Measurements from ENCODE around the gene MED17.
A peak's percentile ranks its signal among the peaks of the same experiment; 100 is the strongest.
"Not testable (repeated sequence)": the region's sequence is repeated elsewhere in the genome, so short reads cannot be mapped to it uniquely, and the experiment has no call there.

Gene MED17

GRCh38 chr11:93784145-93784934 is at the start of gene MED17:
MED17 (plus strand) TSS chr11:93784282; CDS start chr11:93784514, 232 bp downstream.
- peak; percentile 94 for DNase-seq (ENCODE audit: low spot score)

- no peak for DNase-seq (ENCODE audit: low spot score)
Observed at GRCh38 chr11:93734427-93735222, 49.5 kb upstream of the MED17 start.

GRCh38 chr11:93735627-93736026 is 48.5 kb upstream of the MED17 start:
- no peak for DNase-seq (ENCODE audit: low spot score)

DNA sequence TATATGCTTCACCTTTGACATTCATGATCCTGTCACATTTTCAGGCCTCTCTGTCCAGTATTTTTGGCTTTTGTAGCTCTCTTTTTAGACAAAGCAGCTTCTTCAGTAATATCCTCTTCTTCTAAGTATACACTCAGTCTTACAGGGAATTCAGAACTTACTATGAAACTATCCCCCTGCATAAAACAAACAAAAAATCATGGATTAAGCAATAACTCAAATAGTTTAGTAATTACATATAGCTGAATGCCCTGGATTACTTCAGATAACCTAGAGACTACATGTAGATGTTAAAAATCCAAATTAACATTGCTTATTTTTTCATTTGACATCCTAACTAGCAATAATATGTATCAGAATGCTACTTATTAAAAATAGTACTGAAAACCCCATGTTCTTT is 48.0 kb upstream of the MED17 start:
- DNase-seq (ENCODE audit: low spot score), result no peak

- no peak for DNase-seq (ENCODE audit: low spot score)
Observed at GRCh38 chr11:93737904-93738612, 46.0 kb upstream of the MED17 start.

- no peak for DNase-seq (ENCODE audit: low spot score)
Observed at GRCh38 chr11:93738647-93739081, 45.4 kb upstream of the MED17 start.

DNA sequence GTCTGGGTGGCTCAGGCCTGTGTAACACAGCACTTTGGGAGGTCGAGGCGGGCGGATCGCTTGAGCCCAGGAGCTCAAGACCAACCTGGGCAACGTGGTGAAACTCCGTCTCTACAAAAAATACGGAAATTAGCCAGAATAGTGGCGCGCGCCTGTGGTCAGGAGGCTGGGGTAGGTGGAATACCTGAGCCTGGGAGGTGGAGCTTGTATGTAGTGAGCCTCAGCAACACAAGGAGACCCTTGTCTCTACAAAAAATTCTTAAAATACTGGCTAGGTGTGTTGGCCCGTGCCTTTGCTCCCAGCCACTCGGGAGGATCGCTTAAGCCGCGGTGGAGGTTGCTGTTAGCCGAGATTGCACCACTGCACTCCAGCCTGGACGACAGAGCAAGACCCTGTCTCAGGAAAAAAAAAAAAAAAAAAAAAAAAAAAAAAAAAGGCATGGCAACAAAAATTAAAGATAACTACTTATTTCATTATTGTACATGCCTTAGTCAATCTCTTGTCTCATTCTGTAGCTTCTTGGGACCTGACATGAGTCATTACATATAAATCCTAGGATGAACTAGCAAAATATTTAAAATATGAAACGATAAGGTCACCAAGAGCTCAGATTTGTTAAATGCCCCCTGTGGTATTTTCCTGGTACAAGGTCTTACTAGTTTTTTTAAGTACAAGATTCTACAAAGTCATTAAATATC is 43.9 kb upstream of the MED17 start:
- DNase-seq (ENCODE audit: low spot score), result no peak

GRCh38 chr11:93740730-93741093 is 43.4 kb upstream of the MED17 start:
- DNase-seq (ENCODE audit: low spot score), result peak; percentile 59

DNA sequence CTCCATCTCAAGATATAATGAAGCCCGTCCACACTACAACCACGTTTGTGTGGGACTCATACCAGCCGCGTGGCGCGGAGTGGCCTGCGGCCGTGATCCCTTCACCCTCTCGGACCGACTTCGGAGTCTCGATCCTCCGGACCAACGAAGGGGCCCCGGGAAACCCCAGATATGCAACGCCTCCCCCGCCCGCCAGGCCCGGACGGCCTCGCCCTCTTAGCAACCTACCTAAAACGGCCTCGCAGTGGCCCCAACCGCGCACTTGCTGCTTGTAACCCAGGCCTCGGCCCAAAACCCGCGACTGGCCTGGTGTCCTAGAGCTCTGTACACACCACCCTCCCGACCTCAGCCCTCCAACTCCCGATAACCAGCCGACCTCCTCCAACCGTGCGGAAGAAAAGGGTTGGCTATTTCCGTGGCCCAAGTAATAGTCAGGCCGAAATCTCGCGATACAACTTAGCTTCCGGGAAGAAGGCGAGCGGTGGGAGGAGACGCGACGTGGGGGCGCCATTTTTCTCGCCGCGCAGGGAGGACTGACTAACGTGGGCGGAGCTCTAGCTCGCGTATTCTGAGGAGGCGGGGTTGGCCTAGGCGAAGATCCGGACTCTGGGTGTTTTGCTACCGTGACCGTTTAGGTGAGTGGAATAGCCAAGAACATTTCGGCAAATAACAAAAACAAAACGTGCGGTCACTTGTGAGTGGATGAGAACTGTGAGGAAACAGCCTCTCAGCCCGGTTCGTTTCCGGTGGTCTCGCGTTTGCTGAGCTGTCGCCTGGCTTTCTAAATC is 42.8 kb upstream of the MED17 start, which contains the start of the genes C11orf54 and TAF1D:
C11orf54 (plus strand) TSS at position 579 of the 788 bp plus-strand sequence. CDS start 5,722 bp downstream, outside the sequence.
TAF1D (minus strand) TSS at position 402 of the 788 bp plus-strand sequence. CDS start 2,191 bp downstream, outside the sequence.
- DNase-seq (ENCODE audit: low spot score), result peak; percentile 96

- DNase-seq (ENCODE audit: low spot score), result no peak
Observed at GRCh38 chr11:93741882-93742226, 42.2 kb upstream of the MED17 start.

- DNase-seq (ENCODE audit: low spot score), result no peak
Observed at GRCh38 chr11:93743291-93743690, 40.8 kb upstream of the MED17 start.

- no peak for DNase-seq (ENCODE audit: low spot score)
Observed at GRCh38 chr11:93744669-93745004, 39.4 kb upstream of the MED17 start.

DNA sequence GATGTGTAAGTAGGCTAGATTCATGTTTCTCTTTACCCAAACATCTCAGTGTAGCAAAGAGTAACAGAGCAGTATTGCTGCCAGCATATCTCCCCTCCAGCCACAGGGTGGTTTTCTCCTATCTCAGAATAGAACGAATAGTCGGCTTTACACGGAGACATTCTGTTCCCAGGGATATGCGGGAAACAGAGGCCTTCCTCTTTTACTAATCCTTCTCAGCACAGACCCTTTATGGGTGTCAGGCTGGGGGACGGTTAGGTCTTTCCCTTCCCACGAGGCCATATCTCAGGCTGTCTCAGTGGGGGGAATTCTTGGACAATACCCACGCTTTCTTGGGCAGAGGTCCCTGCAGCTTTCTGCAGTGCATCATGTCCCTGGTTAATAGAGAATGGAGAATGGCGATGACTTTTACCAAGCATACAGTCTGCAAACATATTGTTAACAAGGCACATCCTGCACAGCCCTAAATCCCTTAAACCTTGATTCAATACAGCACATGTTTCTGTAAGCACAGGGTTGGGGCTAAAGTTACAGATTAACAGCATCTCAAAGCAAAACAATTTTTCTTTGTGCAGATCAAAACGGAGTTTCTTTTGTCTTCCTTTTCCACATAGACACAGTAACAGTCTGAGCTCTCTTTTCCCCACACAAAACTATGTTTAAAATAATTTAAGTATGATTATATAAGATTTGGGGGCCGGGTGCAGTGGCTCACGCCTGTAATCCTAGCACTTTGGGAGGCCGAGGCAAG is 38.9 kb upstream of the MED17 start:
- DNase-seq (ENCODE audit: low spot score), result not testable (repeated sequence)

GRCh38 chr11:93746101-93746500 is 38.0 kb upstream of the MED17 start:
- DNase-seq (ENCODE audit: low spot score), result no peak

- no peak for DNase-seq (ENCODE audit: low spot score)
Observed at GRCh38 chr11:93747122-93747521, 37.0 kb upstream of the MED17 start.

DNA sequence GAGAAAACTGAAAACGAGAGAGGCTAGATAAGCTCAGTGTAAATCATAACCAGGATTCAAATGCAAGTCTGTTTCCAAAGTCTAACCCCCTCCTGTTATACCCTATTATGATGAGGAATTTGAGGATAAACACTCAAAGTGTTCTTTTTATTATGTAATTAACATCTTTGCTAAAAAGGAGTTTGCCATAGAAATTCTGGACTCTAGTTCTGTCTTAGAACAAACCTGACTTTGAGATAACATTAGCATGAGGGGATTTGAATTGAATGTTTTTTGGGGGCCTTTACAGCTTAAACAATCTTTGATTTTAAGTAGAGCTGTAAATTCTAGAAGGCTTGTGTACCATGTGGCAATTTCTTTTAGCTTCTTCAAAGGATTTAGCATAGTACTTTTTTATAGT is 33.1 kb upstream of the MED17 start:
- DNase-seq (ENCODE audit: low spot score), result no peak

DNA sequence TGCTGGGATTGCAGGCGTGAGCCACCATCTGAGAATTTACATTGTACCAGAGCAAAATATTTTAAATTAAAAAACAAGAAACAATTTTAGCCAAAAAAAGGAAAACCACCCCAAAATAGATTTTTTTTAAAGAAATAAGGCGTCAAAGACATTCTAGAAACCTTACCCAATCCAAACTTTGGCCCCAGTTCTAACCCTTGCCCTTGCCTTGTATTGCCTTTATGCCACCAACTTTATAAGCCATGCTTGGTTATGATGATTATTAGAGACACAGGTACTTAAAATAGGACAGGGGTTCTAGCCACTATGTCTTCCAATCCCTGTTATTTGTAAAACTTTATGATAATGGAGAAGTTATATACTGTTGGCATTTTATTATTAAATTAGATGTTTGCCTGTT is 30.8 kb upstream of the MED17 start:
- no peak for DNase-seq (ENCODE audit: low spot score)

DNA sequence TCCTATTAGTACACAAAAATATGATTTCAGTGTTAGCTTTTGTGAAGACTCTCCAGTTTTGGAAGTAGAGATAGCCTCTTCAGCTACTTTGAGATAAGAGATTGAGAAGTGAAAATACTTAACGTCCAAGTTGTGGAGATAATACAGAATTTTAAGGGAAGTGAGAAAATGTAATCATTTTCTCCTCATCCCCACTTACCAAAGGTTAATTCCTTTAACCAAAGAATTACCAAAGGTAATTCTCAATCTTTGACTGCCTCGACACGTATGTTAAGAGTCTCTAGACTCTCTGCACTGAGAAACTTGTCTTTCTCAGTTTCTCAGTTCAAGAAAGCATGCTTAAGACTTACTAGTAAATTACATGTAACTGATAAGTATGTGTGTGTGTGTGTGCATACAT is 27.3 kb upstream of the MED17 start:
- DNase-seq (ENCODE audit: low spot score), result no peak

- DNase-seq (ENCODE audit: low spot score), result no peak
Observed at GRCh38 chr11:93757301-93757700, 26.8 kb upstream of the MED17 start.

All from ecto neural progenitor cell (in vitro differentiated cells).